ENCODE data around the gene RCAN3.

- TF ChIP-seq HMG20A (CRISPR knock-in tag; IDR thresholded peaks at IDR 0.05; ENCODE audit: borderline replicate concordance) (no peak), PBX3 (CRISPR knock-in tag; IDR thresholded peaks at IDR 0.05; ENCODE audit: borderline replicate concordance) (no peak)
Observed at GRCh38 chr1:24551960-24552571, 49.4 kb downstream of the RCAN3 start.

Data from HepG2 (cell line).